HepG2 (cell line): ENCODE measurements around the gene TP73. TPM values are rescaled to one million over a fixed set of nuclear protein-coding genes. Genes with fewer than 3 reads are reported as not detected.
A peak's percentile ranks its signal among the peaks of the same experiment; 100 is the strongest.

Source experiments
- EEA1 ChIP-seq: sonication (generic); formaldehyde crosslinking; IDR thresholded peaks from 2 replicates; pipeline ENCODE4 v1.5.1; 2020; ENCODE audit warnings: mild to moderate bottlenecking, missing genetic modification reagents, borderline replicate concordance
- FOXM1 ChIP-seq: sonication (generic); formaldehyde crosslinking; IDR thresholded peaks from 2 replicates; pipeline ENCODE4 v1.5.0; 2020; ENCODE audit warnings: missing genetic modification reagents
- HNF4A ChIP-seq: sonication (generic); formaldehyde crosslinking; IDR thresholded peaks from 2 replicates; pipeline ENCODE4 v1.4.0; 2020; ENCODE audit warnings: missing genetic modification reagents
- JUND ChIP-seq: sonication (generic); formaldehyde crosslinking; IDR thresholded peaks from 2 replicates; pipeline ENCODE4 v1.8.0; 2022; ENCODE audit warnings: mild to moderate bottlenecking, missing genetic modification reagents
- MED1 ChIP-seq: sonication (generic); formaldehyde crosslinking; IDR thresholded peaks from 2 replicates; pipeline ENCODE4 v1.4.0; 2020; ENCODE audit warnings: missing genetic modification reagents
- MXI1 ChIP-seq: IDR thresholded peaks from 3 replicates; pipeline ENCODE4 v1.6.1; 2012; ENCODE audit warnings: low read depth, low read length, inconsistent platforms, borderline replicate concordance
- NAIF1 ChIP-seq: sonication (generic); formaldehyde crosslinking; IDR thresholded peaks from 2 replicates; pipeline ENCODE4 v1.5.0; 2020; ENCODE audit warnings: mild to moderate bottlenecking, missing genetic modification reagents, borderline replicate concordance
- PHF21A ChIP-seq: sonication (generic); formaldehyde crosslinking; IDR thresholded peaks from 2 replicates; pipeline ENCODE4 v1.5.0; 2020; ENCODE audit warnings: mild to moderate bottlenecking, missing genetic modification reagents
- RBM22 ChIP-seq: fragments of 200-400 bp; formaldehyde crosslinking; optimal IDR thresholded peaks from 2 replicates; pipeline ENCODE3; 2017; ENCODE audit warnings: mild to moderate bottlenecking, low read length, moderate library complexity
- SAP130 ChIP-seq: IDR thresholded peaks from 2 replicates; pipeline ENCODE4 v1.6.1; 2016; ENCODE audit warnings: low read depth
- SIN3A ChIP-seq: IDR thresholded peaks from 2 replicates; pipeline ENCODE4 v1.6.1; 2011; ENCODE audit warnings: low read depth, mild to moderate bottlenecking, control low read depth, low read length, borderline replicate concordance
- THAP11 ChIP-seq: IDR thresholded peaks from 2 replicates; pipeline ENCODE4 v1.6.1; 2016; ENCODE audit warnings: missing biosample characterization, missing genetic modification reagents
- ZMAT3 ChIP-seq: sonication (generic); formaldehyde crosslinking; conservative IDR thresholded peaks from 2 replicates; pipeline ENCODE4 v1.7.0; 2021; ENCODE audit warnings: missing genetic modification reagents
- ZNF431 ChIP-seq: sonication (generic); formaldehyde crosslinking; IDR thresholded peaks from 2 replicates; pipeline ENCODE4 v1.9.0; 2022; ENCODE audit warnings: missing genetic modification reagents, low read depth, mild to moderate bottlenecking, borderline replicate concordance
- polyA plus RNA-seq, 8 experiments: library from polyadenylated mRNA; depleted of rRNA in 3 of 8; stranded (reverse) in 7 of 8; unstranded in 1 of 8; fragments of >200 nt; fragmentation: Illumina TruSeq in 4 of 8; extraction: Trizol in 4 of 8; gene quantifications; 2 replicates each; pipeline versions ENCODE4 v1.2.1 to v1.2.3, GENCODE V29; 2011 to 2016; ENCODE audit warnings: low read depth in 4 of 8, missing spikeins in 1 of 8, mixed read lengths in 1 of 8; ENCODE audit not compliant: insufficient read depth in 1 of 8
- total RNA-seq, 5 experiments: library from RNA; depleted of rRNA; stranded (reverse); fragments of >200 nt; fragmentation: Illumina TruSeq; extraction: Trizol; gene quantifications; 2 replicates each; pipeline ENCODE4 v1.2.3, GENCODE V29; 2016; ENCODE audit warnings: low read depth in 1 of 5
- TF ChIP-seq, protein P1 (sequence below): sonication (generic); formaldehyde crosslinking; IDR thresholded peaks from 2 replicates; pipeline ENCODE4 v1.4.0; 2020; ENCODE audit warnings: missing genetic modification reagents, low read depth, mild to moderate bottlenecking, borderline replicate concordance
- TF ChIP-seq, protein P2 (sequence below): sonication (generic); formaldehyde crosslinking; IDR thresholded peaks from 2 replicates; pipeline ENCODE4 v1.8.1; 2023; ENCODE audit warnings: mild to moderate bottlenecking, missing genetic modification reagents
- TF ChIP-seq, protein P3 (sequence below): sonication (generic); formaldehyde crosslinking; IDR thresholded peaks from 2 replicates; pipeline ENCODE4 v1.5.0; 2020; ENCODE audit warnings: mild to moderate bottlenecking, missing genetic modification reagents, borderline replicate concordance
- TF ChIP-seq, protein P4 (sequence below): sonication (generic); formaldehyde crosslinking; IDR thresholded peaks from 2 replicates; pipeline ENCODE4 v1.5.1; 2020; ENCODE audit warnings: missing genetic modification reagents, mild to moderate bottlenecking, borderline replicate concordance
- TF ChIP-seq, protein P5 (sequence below): sonication (generic); formaldehyde crosslinking; IDR thresholded peaks from 2 replicates; pipeline ENCODE4 v1.8.0; 2022; ENCODE audit warnings: low read depth, missing genetic modification reagents

The TP73 gene
- total and polyA plus RNA-seq, 2 of the 13 experiments (the other 11 are each of a cell fraction or from before 2014, with no cell fraction given) = 0.49 to 1.1 TPM

GRCh38 chr1:3785045-3785444 is 132.7 kb downstream of the TP73 start (continued):
- TF ChIP-seq, protein P1, sequence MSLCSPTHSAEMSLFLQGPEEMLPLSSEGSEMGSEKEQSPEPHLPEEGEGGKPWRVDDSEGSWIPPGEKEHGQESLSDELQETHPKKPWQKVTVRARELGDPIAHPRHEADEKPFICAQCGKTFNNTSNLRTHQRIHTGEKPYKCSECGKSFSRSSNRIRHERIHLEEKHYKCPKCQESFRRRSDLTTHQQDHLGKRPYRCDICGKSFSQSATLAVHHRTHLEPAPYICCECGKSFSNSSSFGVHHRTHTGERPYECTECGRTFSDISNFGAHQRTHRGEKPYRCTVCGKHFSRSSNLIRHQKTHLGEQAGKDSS = no peak
- TF ChIP-seq PHF21A (CRISPR knock-in tag) = no peak
- peak; percentile 37; the same call in 1 of the 2 replicates for TF ChIP-seq SIN3A
- TF ChIP-seq, protein P2, sequence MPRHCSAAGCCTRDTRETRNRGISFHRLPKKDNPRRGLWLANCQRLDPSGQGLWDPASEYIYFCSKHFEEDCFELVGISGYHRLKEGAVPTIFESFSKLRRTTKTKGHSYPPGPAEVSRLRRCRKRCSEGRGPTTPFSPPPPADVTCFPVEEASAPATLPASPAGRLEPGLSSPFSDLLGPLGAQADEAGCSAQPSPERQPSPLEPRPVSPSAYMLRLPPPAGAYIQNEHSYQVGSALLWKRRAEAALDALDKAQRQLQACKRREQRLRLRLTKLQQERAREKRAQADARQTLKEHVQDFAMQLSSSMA (CRISPR knock-in tag) = 0 out of 2 replicates have a peak, but pooled peaks have one; percentile 45
- 0 out of 2 replicates have a peak, but pooled peaks have one; percentile 38 for TF ChIP-seq ZMAT3 (CRISPR knock-in tag)
- TF ChIP-seq, protein P3, sequence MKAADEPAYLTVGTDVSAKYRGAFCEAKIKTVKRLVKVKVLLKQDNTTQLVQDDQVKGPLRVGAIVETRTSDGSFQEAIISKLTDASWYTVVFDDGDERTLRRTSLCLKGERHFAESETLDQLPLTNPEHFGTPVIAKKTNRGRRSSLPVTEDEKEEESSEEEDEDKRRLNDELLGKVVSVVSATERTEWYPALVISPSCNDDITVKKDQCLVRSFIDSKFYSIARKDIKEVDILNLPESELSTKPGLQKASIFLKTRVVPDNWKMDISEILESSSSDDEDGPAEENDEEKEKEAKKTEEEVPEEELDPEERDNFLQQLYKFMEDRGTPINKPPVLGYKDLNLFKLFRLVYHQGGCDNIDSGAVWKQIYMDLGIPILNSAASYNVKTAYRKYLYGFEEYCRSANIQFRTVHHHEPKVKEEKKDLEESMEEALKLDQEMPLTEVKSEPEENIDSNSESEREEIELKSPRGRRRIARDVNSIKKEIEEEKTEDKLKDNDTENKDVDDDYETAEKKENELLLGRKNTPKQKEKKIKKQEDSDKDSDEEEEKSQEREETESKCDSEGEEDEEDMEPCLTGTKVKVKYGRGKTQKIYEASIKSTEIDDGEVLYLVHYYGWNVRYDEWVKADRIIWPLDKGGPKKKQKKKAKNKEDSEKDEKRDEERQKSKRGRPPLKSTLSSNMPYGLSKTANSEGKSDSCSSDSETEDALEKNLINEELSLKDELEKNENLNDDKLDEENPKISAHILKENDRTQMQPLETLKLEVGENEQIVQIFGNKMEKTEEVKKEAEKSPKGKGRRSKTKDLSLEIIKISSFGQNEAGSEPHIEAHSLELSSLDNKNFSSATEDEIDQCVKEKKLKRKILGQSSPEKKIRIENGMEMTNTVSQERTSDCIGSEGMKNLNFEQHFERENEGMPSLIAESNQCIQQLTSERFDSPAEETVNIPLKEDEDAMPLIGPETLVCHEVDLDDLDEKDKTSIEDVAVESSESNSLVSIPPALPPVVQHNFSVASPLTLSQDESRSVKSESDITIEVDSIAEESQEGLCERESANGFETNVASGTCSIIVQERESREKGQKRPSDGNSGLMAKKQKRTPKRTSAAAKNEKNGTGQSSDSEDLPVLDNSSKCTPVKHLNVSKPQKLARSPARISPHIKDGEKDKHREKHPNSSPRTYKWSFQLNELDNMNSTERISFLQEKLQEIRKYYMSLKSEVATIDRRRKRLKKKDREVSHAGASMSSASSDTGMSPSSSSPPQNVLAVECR (CRISPR knock-in tag) = peak; percentile 28; the same call in 1 of the 2 replicates
- no peak for TF ChIP-seq THAP11 (CRISPR knock-in tag)
- TF ChIP-seq NAIF1 (CRISPR knock-in tag) = no peak
- TF ChIP-seq EEA1 (CRISPR knock-in tag) = no peak
- peak; percentile 72 for TF ChIP-seq HNF4A (CRISPR knock-in tag)
- peak; percentile 39; the same call in 1 of the 2 replicates for TF ChIP-seq MED1 (CRISPR knock-in tag)
- no peak for TF ChIP-seq ZNF431 (CRISPR knock-in tag)
- TF ChIP-seq, protein P4, sequence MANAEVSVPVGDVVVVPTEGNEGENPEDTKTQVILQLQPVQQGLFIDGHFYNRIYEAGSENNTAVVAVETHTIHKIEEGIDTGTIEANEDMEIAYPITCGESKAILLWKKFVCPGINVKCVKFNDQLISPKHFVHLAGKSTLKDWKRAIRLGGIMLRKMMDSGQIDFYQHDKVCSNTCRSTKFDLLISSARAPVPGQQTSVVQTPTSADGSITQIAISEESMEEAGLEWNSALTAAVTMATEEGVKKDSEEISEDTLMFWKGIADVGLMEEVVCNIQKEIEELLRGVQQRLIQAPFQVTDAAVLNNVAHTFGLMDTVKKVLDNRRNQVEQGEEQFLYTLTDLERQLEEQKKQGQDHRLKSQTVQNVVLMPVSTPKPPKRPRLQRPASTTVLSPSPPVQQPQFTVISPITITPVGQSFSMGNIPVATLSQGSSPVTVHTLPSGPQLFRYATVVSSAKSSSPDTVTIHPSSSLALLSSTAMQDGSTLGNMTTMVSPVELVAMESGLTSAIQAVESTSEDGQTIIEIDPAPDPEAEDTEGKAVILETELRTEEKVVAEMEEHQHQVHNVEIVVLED (CRISPR knock-in tag) = no peak
- TF ChIP-seq, protein P5, sequence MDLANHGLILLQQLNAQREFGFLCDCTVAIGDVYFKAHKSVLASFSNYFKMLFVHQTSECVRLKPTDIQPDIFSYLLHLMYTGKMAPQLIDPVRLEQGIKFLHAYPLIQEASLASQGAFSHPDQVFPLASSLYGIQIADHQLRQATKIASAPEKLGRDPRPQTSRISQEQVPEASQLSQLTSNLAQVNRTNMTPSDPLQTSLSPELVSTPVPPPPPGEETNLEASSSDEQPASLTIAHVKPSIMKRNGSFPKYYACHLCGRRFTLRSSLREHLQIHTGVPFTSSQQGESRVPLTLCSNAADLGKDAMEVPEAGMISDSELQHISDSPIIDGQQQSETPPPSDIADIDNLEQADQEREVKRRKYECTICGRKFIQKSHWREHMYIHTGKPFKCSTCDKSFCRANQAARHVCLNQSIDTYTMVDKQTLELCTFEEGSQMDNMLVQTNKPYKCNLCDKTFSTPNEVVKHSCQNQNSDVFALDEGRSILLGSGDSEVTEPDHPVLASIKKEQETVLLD = no peak
- TF ChIP-seq SAP130 (CRISPR knock-in tag) = peak; percentile 30; the same call in 1 of the 2 replicates
- TF ChIP-seq MXI1 = peak; percentile 50; the same call in 1 of the 3 replicates
- TF ChIP-seq JUND (CRISPR knock-in tag) = no peak
- no peak for TF ChIP-seq FOXM1 (CRISPR knock-in tag)
- TF ChIP-seq RBM22 = peak; percentile 29
